Activated T-helper 1 cell treated with Interleukin-2 at 50 U/mL for 16 hours (primary cell): ENCODE results near the gene ABCA8.
"Not testable (repeated sequence)": the region's sequence is repeated elsewhere in the genome, so short reads cannot be mapped to it uniquely, and the experiment has no call there.

Experiments used
- DNase-seq: peaks from one replicate; pipeline ENCODE4 v3.0.0-alpha.2; 2020; ENCODE audit warnings: low read depth

ABCA8 gene

GRCh38 chr17:68955181-68955841 is at the start of gene ABCA8:
Gene ABCA8 (minus strand): TSS chr17:68955392. CDS start chr17:68942034, 13,358 bp downstream.
- DNase-seq, result no peak

- DNase-seq, result not testable (repeated sequence)
Measured at GRCh38 chr17:69004759-69005158, 49.6 kb upstream of the ABCA8 start.

DNA sequence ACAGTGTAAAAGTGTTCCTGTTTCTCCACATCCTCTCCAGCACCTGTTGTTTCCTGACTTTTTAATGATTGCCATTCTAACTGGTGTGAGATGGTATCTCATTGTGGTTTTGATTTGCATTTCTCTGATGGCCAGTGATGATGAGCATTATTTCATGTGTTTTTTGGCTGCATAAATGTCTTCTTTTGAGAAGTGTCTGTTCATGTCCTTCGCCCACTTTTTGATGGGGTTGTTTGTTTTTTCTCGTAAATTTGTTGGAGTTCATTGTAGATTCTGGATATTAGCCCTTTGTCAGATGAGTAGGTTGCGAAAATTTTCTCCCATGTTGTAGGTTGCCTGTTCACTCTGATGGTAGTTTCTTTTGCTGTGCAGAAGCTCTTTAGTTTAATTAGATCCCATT is 44.6 kb upstream of the ABCA8 start:
- not testable (repeated sequence) for DNase-seq

- no peak for DNase-seq
Measured at GRCh38 chr17:68993112-68993511, 37.9 kb upstream of the ABCA8 start.

DNA sequence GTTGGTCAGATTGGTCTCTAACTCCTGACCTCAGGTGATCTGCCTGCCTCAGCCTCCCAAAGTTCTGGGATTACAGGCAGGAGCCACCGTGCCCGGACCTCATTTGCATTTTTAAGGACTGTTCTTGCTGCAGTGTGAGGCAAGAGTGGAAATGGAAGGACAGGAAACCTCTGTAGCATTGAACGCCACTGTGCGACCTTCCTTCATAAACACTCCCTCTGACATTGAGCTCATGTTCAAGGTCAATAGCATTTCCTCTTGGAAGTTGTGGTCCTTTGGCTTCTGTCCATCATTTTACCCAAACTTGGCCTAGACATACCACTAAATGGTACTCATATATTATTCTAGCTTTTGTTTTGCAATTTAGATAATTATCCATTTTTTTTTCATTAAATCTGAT is 32.8 kb upstream of the ABCA8 start:
- no peak for DNase-seq

GRCh38 chr17:68981288-68981687 is 26.1 kb upstream of the ABCA8 start:
- no peak for DNase-seq

- no peak for DNase-seq
Measured at GRCh38 chr17:68973098-68973846, 18.1 kb upstream of the ABCA8 start.

DNA sequence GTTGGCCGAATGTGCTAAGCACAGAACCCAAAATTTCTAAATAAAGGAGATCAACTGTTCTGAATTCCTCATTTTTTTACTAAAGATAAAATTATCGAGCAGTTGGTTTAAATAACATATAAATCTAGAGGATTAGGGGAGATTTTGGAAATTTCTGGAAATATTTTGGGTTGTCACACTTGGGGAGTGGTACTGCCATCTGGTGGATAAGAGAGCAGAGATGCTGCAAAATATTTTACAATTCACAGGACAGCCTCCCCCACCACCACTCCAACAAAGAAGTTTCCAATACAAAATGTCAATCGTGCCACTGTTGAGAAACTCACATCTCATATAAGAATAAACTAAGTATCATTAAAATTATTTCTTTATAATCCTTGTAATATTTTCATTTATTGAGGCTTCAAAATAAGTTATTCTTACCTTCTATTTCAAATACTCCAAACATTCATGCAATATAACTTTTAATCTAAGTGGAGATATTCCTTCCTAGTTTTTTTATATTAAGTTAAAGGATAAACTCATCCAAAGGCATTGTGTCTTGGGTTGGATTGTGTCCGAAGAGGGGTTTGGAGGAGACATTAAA is 17.0 kb upstream of the ABCA8 start:
- no peak for DNase-seq

GRCh38 chr17:68969101-68969500 is 13.9 kb upstream of the ABCA8 start:
- DNase-seq, result no peak

GRCh38 chr17:68963958-68964357 is 8.8 kb upstream of the ABCA8 start:
- no peak for DNase-seq

DNA sequence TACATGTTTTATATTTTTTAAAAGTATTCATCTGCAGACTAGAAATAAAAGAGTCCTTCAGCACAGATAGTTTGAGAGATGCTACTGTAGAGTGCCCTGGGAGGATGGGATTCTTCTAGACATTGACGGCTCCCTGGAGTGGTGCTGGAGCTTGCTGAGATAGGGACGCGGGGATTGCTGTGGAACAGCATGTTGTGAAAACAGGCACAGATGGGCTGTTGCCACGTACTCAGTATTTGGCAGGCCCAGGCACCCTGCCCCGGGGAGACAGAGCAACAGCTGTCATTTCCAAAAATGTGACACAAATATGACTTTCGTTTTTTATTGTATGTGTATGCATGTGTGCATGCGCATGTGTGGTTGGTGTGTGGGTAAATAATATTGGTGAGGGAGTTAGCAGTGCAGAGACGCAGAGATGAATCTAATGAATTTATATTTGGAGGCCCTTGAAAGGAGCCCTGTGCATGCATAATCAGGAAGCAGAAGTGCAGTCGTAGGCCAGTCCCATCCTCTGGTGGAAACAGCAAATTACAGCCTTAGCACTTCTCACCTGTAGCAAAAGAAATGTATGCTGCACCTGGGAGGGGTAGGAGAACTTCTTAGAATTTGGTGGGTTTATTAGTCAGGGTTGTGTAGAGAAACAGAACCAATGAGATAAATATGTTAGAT is 6.2 kb upstream of the ABCA8 start:
- DNase-seq, result no peak

DNA sequence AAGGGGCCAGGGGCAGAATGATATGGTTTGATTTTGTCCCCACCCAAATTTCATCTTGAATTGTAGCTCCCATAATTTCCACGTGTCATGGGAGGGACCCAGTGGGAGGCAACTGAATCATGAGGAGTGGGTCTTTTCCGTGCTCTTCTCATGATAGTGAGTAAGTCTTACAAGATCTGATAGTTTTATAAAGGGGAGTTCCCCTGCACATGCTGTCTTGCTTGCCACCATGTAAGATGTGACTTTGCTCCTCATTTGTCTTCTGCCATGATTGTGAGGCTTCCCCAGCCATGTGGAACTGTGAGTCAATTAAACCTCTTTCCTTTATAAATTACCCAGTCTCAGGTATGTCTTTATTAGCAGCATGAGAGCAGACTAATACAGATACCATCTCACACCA is 3.9 kb upstream of the ABCA8 start:
- not testable (repeated sequence) for DNase-seq

GRCh38 chr17:68957944-68958343 is 2.8 kb upstream of the ABCA8 start:
- no peak for DNase-seq

GRCh38 chr17:68954146-68954896 is 871 bp downstream of the ABCA8 start:
- DNase-seq, result no peak

- no peak for DNase-seq
Measured at GRCh38 chr17:68953340-68953997, 1.7 kb downstream of the ABCA8 start.

DNA sequence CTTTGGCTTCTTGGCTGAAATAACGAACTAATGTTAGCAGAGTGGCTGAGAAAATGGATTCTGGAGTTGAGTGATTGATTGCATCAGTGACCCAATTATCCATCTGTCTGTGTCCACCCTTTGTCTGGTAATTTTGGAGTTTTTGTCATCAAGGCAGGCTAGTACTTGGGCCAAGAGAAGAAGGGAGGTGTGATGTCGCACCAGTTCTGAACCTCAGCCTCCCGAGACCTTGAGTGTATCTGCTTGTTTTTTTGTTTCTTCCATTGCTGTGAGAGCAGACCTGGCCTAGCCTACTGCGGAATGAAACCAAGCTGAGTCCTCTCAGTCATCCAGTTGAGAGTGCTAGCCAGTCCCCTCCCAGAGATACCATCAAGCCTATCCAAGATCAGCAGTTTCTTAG is 4.5 kb downstream of the ABCA8 start:
- DNase-seq, result no peak

DNA sequence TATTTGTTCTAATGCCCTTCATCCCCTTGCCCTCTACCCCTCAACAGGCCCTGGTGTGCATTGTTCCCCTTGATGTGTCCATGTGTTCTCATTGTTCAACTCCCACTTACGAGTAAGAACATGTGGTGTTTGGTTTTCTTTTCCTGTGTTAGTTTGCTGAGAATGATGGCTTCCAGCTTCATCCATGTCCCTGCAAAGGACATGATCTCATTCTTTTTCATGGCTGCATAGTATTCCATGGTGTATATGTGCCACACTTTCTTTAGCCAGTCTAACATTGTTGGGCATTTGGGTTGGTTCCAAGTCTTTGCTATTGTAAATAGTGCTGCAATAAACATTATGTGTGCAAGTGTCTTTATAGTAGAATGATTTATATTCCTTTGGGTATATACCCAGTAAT is 7.3 kb downstream of the ABCA8 start:
- DNase-seq, result not testable (repeated sequence)

GRCh38 chr17:68944435-68945035 is 10.7 kb downstream of the ABCA8 start:
- no peak for DNase-seq

DNA sequence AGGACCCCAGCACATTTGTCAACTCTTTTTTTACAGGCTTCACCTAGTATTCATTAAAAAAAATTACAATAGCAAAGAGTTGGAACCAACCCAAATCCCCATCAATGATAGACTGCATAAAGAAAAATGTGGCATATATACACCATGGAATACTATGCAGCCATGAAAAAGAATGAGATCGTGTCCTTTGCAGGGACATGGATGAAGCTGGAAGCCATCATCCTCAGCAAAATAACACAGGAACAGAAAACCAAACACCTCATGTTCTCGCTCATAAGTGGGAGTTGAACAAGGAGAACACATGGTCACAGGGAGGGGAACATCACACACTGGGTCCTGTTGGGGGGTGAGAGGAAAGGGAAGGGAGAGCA is 11.4 kb downstream of the ABCA8 start:
- DNase-seq, result not testable (repeated sequence)

DNA sequence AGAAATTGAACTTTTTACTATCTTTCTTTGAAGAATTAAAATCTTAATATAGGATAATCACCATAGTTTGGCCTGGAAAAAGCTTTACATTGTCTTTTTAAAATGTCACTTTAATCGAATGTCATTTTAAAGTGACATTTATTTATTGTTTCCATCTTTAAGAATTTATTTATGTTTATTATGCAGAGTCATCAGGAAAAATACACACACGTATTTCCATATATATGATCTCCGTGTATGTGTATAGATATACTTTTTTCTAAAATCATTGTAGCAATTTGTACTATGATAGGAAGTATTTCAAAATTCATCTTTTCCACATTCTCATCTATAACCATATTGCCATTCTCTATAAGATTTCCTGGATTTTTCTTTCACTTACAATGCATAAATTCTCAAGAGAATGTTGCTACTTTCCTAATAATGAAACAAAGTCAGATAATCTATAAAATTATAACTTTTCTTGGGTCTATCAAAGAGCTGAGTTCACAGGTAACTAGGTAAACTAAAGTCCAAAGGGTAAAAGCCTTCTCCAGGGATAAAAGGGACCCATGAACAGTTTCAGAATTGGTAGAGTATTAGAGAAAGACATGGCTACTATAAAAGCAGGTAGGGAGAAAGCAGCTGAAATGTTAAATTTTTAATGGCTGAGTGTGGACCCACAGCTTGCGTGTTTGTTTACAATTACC is 11.9 kb downstream of the ABCA8 start:
- DNase-seq, result no peak

DNA sequence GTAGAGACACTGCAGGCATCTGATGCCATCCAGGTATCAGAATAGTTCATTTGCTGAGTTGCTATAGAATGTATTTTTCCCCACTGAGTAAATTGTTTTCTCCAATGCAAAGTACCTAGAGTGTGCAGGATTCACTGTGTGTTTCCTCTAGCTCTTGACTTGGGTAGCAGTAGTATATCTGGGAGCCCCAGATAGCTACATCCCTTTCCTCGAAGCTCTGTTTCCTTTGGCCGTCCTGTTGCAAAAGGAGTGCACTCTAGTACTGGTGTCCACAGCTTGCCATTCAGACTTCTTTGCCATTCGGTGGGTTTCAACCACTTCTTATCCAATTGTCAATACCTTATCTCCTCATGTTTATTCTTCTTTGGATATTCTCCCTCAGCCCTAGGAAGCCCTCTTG is 12.8 kb downstream of the ABCA8 start:
- no peak for DNase-seq
